ENCODE data around the gene PFKP. TPM values are rescaled to one million over a fixed set of nuclear protein-coding genes. Genes with fewer than 3 reads are reported as not detected.

Gene PFKP
- total RNA-seq, 1 experiment from 2014 or later = 140 TPM

DNA sequence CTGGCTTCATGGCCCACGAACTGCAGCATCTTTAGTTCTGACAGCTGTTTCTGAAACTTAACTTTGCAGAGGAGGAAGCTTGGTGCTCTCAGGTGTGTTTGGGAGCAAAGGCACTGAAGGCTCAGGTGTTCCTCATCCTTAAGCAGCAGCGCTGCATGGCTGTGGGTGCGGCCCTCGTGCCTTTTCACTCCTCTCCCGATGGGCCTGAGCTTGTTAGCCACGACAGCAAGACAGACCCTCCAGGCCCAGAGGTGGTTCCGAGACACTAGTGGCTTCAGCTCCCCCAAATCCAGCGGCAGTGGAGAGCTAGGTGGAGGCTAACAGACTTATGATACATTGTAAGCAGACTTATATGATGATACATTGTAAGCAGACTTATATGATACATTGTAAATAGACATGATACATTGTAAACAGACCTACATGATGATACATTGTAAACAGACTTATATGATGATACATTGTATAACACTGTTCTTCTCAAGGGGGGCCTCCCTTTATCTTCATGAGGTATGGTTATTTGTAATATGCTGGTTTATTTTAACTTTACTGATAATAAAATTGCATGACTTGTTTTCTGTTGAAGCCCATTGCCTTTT is 14.1 kb downstream of the PFKP start:
- H3K4me3 ChIP-seq (ENCODE audit: low read length) = no peak overlapping the region
- no peaks in the 10 kb centered on the region for H3F3A ChIP-seq (ENCODE audit: low read length, unreplicated experiment)
- intact Hi-C loops (cut with micrococcal nuclease) = no loop called here
- no peaks in the 10 kb centered on the region for H3K27me3 ChIP-seq (ENCODE audit: low read length)
- no peaks in the 10 kb centered on the region for H3K9me3 ChIP-seq (ENCODE audit: low read length)
- H3K36me3 ChIP-seq (ENCODE audit: low read depth, low read length) = no peaks in the 10 kb centered on the region
- H2AFZ ChIP-seq (ENCODE audit: low read length) = no peak overlapping the region
- H3K4me2 ChIP-seq (ENCODE audit: low read length) = peak overlapping the region; percentile 26
- no peak overlapping the region; the same call in 1 of the 2 replicates for H3K9ac ChIP-seq (ENCODE audit: low read length)
- DNase-seq (peak; percentile 51), ATAC-seq (peak; percentile 89)
- H3K27ac ChIP-seq (ENCODE audit: low read length) = peak overlapping the region; percentile 76
- H3K79me2 ChIP-seq (ENCODE audit: low read length) = peaks cover 48% of the 10 kb centered on the region
- peaks cover 26% of the 10 kb centered on the region for H3K4me1 ChIP-seq (ENCODE audit: insufficient read depth, low read length)
- no peak for TF ChIP-seq EZH2 (IDR thresholded peaks at IDR 0.05; ENCODE audit: low read length, unreplicated experiment)
- TF ChIP-seq, protein P1, sequence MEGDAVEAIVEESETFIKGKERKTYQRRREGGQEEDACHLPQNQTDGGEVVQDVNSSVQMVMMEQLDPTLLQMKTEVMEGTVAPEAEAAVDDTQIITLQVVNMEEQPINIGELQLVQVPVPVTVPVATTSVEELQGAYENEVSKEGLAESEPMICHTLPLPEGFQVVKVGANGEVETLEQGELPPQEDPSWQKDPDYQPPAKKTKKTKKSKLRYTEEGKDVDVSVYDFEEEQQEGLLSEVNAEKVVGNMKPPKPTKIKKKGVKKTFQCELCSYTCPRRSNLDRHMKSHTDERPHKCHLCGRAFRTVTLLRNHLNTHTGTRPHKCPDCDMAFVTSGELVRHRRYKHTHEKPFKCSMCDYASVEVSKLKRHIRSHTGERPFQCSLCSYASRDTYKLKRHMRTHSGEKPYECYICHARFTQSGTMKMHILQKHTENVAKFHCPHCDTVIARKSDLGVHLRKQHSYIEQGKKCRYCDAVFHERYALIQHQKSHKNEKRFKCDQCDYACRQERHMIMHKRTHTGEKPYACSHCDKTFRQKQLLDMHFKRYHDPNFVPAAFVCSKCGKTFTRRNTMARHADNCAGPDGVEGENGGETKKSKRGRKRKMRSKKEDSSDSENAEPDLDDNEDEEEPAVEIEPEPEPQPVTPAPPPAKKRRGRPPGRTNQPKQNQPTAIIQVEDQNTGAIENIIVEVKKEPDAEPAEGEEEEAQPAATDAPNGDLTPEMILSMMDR (conservative IDR thresholded peaks at IDR 0.05; ENCODE audit: low read depth, low read length) = no peak
- POLR2A ChIA-PET (ENCODE audit: unreplicated experiment) = no interaction called here
- H3K9me2 ChIP-seq (replicated peaks; ENCODE audit: low read length) = no peaks in the 10 kb centered on the region
- H4K20me1 ChIP-seq (ENCODE audit: low read length) = peaks cover 5% of the 10 kb centered on the region; the same call in 1 of the 2 replicates
- CTCF ChIA-PET = interaction anchor here (0.9 kb wide), 1 partner anchor 10 kb away, joined by 5 read pairs; no protein-coding TSS in a partner anchor
- BruUV-seq (replicated peaks) = no TSS peak

DNA sequence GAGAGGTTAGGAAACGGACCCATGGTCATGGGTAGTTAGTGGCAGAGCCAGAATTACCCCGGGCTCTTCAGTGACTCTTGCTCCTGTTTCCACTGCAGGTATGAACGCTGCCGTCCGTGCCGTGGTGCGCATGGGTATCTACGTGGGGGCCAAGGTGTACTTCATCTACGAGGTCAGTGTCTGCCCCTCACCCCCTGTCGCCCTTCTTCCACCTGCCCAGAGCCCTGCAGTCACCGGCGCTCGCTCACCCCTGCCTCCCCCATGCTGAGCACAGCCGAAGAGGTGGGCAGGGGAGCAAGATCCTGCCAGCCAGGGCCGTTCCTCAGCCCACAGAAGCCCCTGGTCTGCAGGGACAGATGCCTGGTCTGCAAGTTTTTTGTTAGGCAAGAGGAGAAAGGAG is 14.9 kb downstream of the PFKP start:
- Histone ChIP-seq H3K4me2 (ENCODE audit: low read length) (no peak overlapping the region), H3K27ac (ENCODE audit: low read length) (peak overlapping the region; percentile 49; the same call in 1 of the 2 replicates), H3K36me3 (ENCODE audit: low read depth, low read length) (no peaks in the 10 kb centered on the region), H3K9ac (ENCODE audit: low read length) (no peak overlapping the region), H3K27me3 (ENCODE audit: low read length) (no peaks in the 10 kb centered on the region), H3K4me1 (ENCODE audit: insufficient read depth, low read length) (peaks cover 20% of the 10 kb centered on the region), H3F3A (ENCODE audit: low read length, unreplicated experiment) (no peaks in the 10 kb centered on the region), H3K9me2 (replicated peaks; ENCODE audit: low read length) (no peaks in the 10 kb centered on the region), H3K4me3 (ENCODE audit: low read length) (no peak overlapping the region), H4K20me1 (ENCODE audit: low read length) (peaks cover 5% of the 10 kb centered on the region; the same call in 1 of the 2 replicates), H2AFZ (ENCODE audit: low read length) (no peak overlapping the region), H3K79me2 (ENCODE audit: low read length) (peaks cover 51% of the 10 kb centered on the region), H3K9me3 (ENCODE audit: low read length) (no peaks in the 10 kb centered on the region)
- no peak for DNase-seq
- TF ChIP-seq EZH2 (IDR thresholded peaks at IDR 0.05; ENCODE audit: low read length, unreplicated experiment) = no peak
- CTCF ChIA-PET = no interaction called here
- no TSS peak for BruUV-seq (replicated peaks)
- no peak for ATAC-seq
- intact Hi-C loops (cut with micrococcal nuclease) = no loop called here
- POLR2A ChIA-PET (ENCODE audit: unreplicated experiment) = no interaction called here

GRCh38 chr10:3085785-3086567 is 18.6 kb downstream of the PFKP start:
- no peak for TF ChIP-seq EZH2 (IDR thresholded peaks at IDR 0.05; ENCODE audit: low read length, unreplicated experiment)
- TF ChIP-seq EZH2phosphoT487 (IDR thresholded peaks at IDR 0.05; ENCODE audit: borderline replicate concordance, low read length) = no peak
- TF ChIP-seq, protein P1 (conservative IDR thresholded peaks at IDR 0.05; ENCODE audit: low read depth, low read length) = no peak
- H2AFZ ChIP-seq (ENCODE audit: low read length) = no peak overlapping the region
- no peak overlapping the region for H3K9ac ChIP-seq (ENCODE audit: low read length)
- no TSS peak for BruUV-seq (replicated peaks)
- no peak for DNase-seq
- no peak overlapping the region for H3K27ac ChIP-seq (ENCODE audit: low read length)
- peaks cover 19% of the 10 kb centered on the region for H3K4me1 ChIP-seq (ENCODE audit: insufficient read depth, low read length)
- ChIA-PET POLR2A (ENCODE audit: unreplicated experiment) (no interaction called here), CTCF (no interaction called here)
- no peaks in the 10 kb centered on the region for H3K27me3 ChIP-seq (ENCODE audit: low read length)
- ATAC-seq = no peak
- no peaks in the 10 kb centered on the region for H3K9me3 ChIP-seq (ENCODE audit: low read length)
- H3F3A ChIP-seq (ENCODE audit: low read length, unreplicated experiment) = peaks cover 1% of the 10 kb centered on the region
- H3K79me2 ChIP-seq (ENCODE audit: low read length) = peaks cover 59% of the 10 kb centered on the region
- H4K20me1 ChIP-seq (ENCODE audit: low read length) = peaks cover 4% of the 10 kb centered on the region; the same call in 1 of the 2 replicates
- intact Hi-C loops (cut with micrococcal nuclease) = no loop called here
- no peaks in the 10 kb centered on the region for H3K36me3 ChIP-seq (ENCODE audit: low read depth, low read length)
- H3K4me3 ChIP-seq (ENCODE audit: low read length) = no peak overlapping the region
- H3K9me2 ChIP-seq (replicated peaks; ENCODE audit: low read length) = no peaks in the 10 kb centered on the region
- H3K4me2 ChIP-seq (ENCODE audit: low read length) = no peak overlapping the region
